ENCODE results near the gene RNASE9.

DNA sequence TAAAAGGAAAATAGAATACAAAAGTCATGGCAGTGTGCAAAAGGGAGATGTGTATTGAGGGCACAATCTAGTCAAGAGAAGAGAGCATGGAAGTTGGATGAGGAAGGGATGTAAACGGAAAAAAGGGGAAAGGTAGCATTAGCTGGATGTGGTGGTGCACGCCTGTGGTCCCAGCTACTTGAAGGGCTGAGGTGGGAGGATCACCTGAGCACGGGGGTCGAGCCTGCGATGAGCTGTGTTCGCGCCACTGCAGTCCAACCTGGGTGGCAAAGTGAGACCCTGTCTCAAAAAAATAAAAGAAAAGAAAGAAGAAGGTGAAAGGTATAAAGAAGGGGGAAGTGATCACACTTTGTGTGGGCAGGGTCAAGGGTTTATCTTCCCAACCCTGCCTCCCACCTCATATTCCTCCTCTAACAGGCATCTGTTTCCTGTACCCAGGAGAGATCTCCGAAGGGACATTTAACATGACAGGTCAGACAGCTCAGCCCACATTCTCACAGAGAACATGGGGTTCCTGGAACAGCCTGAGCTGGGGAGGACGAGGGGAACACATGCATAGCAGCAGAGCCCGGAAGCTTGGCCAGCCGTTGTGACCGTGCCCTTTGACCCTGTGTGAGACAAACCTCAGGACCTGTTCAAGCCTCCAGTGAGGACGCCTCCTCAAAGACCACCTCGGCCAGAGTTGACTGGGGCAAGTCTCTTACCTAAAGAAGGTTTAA is 18.1 kb upstream of the RNASE9 start:
- TF ChIP-seq, protein P1, sequence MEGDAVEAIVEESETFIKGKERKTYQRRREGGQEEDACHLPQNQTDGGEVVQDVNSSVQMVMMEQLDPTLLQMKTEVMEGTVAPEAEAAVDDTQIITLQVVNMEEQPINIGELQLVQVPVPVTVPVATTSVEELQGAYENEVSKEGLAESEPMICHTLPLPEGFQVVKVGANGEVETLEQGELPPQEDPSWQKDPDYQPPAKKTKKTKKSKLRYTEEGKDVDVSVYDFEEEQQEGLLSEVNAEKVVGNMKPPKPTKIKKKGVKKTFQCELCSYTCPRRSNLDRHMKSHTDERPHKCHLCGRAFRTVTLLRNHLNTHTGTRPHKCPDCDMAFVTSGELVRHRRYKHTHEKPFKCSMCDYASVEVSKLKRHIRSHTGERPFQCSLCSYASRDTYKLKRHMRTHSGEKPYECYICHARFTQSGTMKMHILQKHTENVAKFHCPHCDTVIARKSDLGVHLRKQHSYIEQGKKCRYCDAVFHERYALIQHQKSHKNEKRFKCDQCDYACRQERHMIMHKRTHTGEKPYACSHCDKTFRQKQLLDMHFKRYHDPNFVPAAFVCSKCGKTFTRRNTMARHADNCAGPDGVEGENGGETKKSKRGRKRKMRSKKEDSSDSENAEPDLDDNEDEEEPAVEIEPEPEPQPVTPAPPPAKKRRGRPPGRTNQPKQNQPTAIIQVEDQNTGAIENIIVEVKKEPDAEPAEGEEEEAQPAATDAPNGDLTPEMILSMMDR (IDR thresholded peaks at IDR 0.05), result no peak
- no peak for TF ChIP-seq POLR2AphosphoS5 (IDR thresholded peaks at IDR 0.05)
- TF ChIP-seq EP300 (IDR thresholded peaks at IDR 0.05), result no peak
